Activated naive CD8-positive, alpha-beta T cell treated with anti-CD3 and anti-CD28 coated beads, Interleukin-2, amount 50 U/mL, for 16 hours (primary cell): ENCODE measurements around the gene IPCEF1.

Source experiments
- DNase-seq: peaks from one replicate; pipeline ENCODE4 v3.0.0-alpha.2; 2020; ENCODE audit warnings: low read depth, low spot score

Gene IPCEF1

GRCh38 chr6:154161689-154162088 lies 194.9 kb downstream of the IPCEF1 start:
- DNase-seq = no peak

GRCh38 chr6:154159126-154159525 lies 197.5 kb downstream of the IPCEF1 start:
- DNase-seq = no peak

DNA sequence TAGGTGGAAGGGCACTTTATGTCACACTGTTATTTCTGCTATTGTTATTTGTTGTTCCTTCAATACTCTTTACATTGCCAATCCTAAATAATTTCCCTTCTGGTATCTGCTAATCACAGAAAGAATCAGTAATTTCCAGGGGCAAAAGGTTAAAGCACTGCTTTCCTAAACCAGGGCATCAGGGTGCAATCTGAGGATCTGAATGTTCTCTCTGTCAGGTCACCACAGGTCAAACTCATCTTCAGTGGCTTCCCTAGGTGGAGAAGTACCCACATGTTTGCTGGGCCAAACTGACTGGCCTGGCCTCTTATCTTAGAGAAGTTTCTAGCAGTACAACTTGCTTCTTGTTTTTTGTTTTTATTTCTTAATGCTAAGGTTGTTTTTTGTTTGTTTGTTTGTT lies 198.9 kb downstream of the IPCEF1 start:
- no peak for DNase-seq

DNA sequence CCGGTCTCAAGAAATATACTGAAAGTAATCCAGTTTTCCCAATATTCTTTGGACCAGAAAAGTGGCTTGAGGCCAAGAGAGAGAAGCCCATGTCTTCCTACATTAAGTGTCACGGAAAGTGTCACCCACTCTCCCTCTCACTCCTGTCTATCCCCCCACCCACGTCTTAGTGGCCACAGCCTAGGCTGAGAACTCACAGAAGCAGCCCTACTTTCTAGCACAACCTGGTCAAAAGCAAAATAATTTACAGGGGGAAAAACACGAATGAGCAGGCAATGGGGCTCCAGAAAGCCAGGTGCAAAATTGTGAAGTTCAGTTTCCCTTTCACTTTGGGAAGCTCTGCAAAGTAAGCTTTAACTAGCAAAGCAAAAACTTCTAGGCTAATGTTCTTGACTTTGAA lies 199.5 kb downstream of the IPCEF1 start:
- DNase-seq = peak; percentile 14

- peak; percentile 22 for DNase-seq
Observed at GRCh38 chr6:154156135-154156896, 200.3 kb downstream of the IPCEF1 start.

- peak; percentile 39 for DNase-seq
Observed at GRCh38 chr6:154154389-154154967, 202.1 kb downstream of the IPCEF1 start.

DNA sequence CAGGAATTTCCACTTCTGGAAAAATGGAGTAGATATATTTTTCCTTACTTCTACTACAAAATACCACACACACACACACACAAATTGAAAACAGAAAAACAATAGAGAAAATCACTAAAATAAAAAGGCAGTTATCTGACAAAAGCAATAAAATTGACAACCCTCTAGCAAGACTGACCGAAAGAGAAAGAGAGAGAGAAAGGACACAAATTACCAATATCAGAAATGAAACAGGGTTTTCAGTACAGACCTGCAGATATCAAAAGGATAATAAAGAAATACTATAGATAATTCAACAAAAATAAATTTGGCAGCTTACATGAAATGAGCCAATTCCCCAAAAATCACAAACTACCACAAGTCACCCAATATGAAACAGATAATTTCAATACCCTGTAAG lies 212.8 kb downstream of the IPCEF1 start:
- DNase-seq = no peak

- DNase-seq = no peak
Observed at GRCh38 chr6:154140743-154141142, 215.9 kb downstream of the IPCEF1 start.

- no peak for DNase-seq
Observed at GRCh38 chr6:154139892-154140291, 216.7 kb downstream of the IPCEF1 start.

DNA sequence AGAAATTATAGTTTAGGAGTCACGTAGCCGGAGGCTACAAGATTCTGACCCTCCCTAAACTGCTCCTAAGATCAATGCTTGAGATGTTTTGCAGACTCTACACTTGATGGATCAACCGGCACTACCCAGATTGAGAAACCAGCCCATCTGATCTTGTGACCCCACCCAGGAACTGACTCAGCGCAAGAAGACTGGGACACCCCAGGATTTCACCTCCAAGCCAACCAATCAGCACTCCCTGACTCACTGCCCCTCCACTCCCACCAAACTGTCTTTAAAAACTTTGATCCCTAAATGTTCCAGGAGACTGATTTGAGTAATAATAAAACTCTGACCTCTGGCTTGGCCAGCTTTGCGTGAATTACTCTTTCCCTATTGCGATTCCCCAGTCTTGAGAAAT lies 217.8 kb downstream of the IPCEF1 start:
- no peak for DNase-seq

- DNase-seq = no peak
Observed at GRCh38 chr6:154134471-154135147, 222.0 kb downstream of the IPCEF1 start.

DNA sequence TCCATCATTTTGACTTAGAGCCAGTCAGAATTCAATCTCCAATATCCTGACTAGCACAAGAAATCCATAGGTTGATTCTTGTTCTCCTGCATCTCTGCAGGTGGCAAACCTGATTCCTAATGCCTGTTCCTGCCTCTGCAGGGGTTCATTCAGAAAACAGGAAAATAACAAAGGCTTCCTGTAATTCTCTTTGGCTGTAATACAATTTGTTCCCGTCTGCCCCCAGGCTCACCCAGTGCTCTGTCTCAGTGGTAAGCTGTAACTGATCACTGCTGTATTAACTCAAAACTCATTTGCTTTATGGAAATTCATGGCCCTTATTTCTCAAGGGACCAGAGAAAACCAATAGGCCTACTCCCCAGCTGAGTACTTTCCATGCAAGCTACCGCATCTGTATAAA lies 228.9 kb downstream of the IPCEF1 start:
- no peak for DNase-seq

DNA sequence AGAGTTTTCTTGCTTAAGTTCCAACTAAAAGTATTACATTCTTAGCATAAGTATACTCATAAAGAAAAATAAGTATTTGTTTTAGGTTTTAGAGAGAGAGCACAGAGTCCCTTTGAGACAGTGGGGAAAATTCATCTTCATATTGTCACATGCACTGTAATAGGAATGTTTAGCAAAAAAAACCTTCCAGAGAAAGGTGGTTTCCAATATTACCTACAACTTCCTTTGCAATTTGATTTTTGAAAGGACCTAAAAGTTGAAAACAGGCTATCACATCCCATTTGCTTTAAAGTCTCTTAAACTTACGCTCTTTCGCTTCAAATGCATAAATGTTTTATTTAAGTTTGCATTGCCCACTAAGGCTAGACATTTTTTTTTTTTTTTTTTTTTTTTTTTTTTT lies 231.2 kb downstream of the IPCEF1 start:
- no peak for DNase-seq

DNA sequence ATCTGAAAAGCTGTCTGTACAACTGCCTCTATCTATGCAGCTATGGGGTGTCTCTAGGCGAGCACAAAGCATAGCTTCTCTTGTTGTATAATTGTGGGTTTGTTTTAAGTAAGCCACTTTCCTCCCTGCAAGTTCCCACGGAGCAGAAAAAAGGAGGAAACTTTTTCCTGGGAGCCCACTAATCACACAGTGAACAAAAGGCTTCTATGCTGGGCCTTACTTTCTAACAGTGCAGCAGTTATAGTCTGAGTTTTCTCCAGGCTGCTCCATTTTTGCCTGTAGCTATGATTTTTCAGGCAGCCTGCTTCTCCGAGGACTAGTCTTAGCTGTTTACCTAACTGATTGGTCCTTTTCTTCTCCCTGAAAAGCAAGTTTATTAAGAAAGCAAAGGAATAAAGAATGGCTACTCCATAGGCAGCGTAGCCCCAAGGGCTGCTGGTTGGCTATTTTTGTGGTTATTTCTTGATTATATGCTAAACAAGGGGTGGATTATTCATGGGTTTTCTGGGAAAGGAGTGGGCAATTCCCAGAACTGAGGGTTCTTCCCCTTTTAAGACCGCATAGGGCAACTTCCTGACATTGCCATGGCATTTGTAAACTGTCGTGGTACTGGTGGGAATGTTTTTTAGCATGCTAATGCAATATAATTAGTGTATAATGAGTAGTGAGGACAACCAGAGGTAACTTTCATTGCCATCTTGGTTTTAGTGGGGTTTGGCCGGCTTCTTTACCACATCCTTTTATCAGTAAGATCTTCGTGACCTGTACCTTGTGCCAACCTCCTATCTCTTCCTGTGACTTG lies 233.2 kb downstream of the IPCEF1 start:
- no peak for DNase-seq

DNA sequence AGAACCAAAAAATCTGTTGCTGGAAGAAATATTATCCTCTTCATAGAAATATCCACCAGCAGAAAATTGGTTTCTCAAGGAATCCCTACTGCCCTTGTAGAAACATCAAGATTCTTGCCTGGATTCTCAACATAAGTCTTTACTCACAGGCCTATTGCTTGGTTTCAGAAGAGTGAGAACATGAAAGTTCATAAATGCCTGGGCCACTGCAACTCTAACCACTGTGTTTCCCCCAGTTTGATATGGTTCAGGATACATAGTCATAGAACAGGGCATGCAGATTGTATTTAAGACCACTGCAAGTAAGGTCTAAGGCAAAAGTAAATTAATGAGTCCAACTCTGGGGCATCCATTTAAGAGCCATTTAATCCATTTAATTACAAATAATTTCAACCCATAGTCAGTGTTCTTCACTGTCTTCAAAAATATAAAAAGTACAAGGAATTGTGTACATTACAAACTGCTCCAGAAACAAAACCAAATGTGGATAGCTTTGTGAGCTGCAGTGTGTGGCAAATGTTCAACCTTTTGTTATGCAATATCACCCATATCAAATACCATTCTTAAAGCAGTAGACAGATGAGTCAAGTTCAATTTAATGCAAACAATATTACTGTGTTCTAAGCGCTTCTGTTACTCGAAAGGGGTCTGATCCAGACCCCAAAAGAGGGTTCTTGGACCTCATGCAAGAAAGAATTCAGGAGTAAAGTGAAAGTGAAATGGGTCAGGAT lies 234.2 kb downstream of the IPCEF1 start:
- no peak for DNase-seq

DNA sequence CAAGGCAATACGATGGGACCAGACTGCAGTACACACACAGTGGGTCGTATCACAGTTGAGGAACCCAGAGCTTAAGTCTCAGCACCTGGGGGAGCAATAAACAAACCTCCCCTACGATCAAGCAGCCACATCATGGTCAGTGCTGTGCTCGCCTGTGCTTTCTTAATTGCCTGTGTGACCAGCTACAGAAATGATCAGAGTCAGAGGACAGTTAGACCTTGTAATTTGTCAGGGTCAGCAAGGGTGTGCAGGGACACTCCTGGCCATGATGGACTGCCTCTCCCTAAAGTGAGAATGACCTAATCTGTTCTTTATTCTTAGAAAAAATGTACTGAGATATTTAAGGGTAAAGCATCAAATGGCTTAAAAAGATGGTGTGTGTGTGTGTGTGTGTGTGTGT lies 239.1 kb downstream of the IPCEF1 start:
- DNase-seq = no peak

- DNase-seq = no peak
Observed at GRCh38 chr6:154113392-154113791, 243.2 kb downstream of the IPCEF1 start.

DNA sequence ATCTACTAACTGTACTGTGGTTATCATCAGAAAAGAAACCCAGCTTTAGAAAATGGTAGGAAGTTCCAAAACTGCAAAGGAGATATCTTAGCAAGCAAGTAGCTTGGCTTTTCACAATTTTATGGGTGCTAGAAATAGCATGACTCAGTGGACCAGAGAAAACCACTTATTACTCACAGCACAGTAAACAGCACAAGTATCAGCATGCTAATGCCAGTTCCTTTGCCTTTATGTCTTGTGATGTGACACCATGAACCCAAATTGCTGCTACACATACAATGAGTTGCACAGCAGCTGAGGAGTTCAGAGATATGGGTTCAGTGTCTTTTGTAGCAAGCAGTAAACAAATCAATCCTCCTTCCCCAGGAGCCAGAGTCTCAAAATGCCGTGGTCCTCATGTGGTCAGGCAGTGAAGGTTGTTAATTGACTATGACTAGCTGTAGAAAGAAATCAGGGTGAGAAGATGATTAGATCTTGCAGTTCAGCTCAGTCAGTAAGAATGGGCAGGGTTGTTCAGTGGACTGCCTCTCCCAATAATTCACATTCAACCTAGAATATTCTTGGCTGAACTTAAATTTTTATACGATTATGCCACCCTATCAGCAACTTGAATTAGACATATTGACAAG lies 244.3 kb downstream of the IPCEF1 start:
- no peak for DNase-seq

GRCh38 chr6:154111025-154111424 lies 245.6 kb downstream of the IPCEF1 start:
- no peak for DNase-seq

DNA sequence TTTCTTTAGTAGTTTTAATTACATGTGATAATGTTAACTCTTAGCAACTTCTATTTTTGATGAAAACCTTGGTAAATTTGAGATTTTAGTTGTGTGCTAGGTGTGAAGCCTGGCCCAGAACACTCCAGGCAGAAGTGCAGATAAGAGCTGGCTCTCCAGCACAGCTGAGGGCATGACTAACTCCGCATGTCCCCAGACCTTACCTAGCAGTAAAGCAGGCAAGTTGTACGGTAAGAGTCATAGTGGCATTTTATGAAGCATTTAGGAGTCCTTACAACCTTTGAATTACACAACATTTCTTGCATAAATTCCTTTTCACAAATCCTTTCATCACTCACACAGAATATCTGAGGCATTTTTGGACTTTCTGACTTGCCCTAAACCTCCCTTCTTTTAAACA lies 250.4 kb downstream of the IPCEF1 start:
- no peak for DNase-seq
